NCI-H2227 treated with DMSO at 0.1 percent for 48 hours (cell line): ENCODE measurements around the gene LPGAT1.
"Not testable (repeated sequence)": the region's sequence is repeated elsewhere in the genome, so short reads cannot be mapped to it uniquely, and the experiment has no call there.

Experiments
- DNase-seq: peaks from one replicate; lab custom pipeline; 2025; lab: John Stamatoyannopoulos, UW

The LPGAT1 gene

DNA sequence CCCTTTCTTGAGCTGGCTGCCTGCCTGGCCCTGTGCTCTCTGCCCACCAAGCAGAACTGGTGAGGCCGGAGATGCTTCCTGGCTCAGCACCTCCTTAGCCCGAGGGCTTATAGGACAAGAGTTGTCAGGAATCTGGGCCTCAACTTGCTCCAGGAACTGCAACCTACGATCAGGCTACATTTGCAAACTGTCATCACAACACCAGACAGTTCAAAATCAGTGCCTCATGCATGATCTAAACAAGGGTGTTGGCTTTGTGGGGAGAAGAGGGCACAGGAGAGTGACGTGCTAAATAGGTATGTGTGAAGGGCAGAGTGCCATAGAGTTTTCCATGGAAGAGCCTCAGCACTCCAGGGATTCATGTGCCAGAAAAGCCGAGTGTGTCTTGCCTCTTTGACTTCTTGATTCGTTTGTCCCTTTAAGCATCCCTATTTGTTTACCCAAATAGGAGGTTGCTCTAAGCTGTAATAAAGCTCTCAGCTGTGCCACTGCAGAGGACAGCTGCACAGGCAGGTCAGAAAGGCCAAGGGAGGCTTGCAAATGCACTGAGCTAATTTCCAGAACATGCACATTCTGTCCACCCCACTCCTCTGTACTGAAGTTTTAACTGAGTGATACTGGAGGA is 125.0 kb downstream of the LPGAT1 start:
- no peak for DNase-seq

- DNase-seq, result no peak
Observed at GRCh38 chr1:211704543-211704942, 126.0 kb downstream of the LPGAT1 start.

DNA sequence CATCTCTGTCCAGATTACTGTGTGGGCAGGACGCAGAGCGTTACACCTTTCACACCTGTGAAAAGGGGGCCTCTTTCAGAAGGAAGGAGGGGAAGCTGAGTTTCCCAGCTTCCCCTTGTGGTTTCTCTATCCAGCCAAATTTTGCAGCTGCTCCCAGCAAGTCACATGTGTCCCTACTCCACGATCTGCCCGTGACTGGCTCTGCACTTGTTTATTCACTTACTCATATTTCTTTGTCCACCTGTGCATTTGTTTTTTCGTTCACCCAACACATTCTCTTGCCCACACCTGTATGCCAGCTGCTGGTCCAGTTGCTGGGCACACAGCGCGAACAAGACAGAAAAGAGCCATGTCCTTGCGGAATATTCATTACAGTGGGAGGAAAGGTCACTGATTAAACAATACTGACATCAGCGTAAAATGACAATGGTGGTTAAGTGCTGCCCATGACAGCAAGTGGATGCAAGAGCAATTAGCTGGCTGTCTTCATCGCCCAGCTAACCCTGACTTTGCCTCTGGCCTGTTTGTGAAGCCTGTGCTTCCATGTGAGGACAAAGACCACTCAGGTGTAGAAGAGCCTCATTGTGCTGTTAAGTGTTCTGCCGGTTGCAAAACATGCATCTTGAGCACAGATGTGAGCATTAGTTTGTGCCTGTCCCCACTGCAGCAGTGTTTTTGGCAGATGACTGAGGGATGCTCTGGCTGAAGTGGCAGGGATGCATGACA is 126.6 kb downstream of the LPGAT1 start:
- DNase-seq, result no peak

DNA sequence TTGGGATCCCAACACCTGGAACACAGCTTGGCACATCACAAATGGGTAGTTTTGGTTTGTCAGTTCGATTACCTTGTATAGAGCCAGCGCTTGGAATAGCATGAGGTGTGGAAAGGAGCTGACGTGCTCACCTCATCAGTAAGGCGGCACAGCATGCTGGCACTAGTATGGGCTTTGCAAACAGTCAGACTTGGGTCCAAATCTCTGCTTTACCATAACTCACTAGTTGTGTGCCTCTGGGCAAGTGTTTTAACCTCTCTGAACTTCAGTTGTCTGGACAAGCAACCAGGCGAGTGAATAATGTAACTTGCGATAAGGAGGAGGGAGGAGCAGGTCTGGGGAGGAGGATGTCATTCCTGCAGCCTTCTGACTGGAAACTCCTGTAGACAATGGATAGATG is 128.8 kb downstream of the LPGAT1 start:
- DNase-seq, result no peak

DNA sequence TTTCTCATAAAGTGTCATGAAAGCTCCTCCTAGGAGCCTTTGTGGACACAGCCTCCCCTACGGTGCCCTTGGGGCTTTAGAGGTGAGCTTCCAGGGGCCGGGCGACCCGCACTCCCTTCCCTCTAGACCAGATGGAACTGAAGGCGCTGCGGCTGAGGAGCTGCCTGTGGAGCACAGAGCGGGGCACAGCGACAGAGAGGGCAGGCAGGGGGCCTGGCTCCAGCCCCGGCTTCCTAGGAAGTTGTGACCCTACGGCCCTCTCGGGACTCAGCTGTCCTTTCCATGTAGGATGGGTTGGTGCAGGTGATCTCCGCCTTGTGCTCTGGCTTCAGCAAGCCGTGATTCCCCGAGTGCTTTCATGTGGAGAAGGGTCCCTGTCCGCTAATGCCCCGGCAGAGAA is 131.5 kb downstream of the LPGAT1 start:
- DNase-seq, result no peak

- DNase-seq, result no peak
Observed at GRCh38 chr1:211698161-211699026, 132.2 kb downstream of the LPGAT1 start.

DNA sequence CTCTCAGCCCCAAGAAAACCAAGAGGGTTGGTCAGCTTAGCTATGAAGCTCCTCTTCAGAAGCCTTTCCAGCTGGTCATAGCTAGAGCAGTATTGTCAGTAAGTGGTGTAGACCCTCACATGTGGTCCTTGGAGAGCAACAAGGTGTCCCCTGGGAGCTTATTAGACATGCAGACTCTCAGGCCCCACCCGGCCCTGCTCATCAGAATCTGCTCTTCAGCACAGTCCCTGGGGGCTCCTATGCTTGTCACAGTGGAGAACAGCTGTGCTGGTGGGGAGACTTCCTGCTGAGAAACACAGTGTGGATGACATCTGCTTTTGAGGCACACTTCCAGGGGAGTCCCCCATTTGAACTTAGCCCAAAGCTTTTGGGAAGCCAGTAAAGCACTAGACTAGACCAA is 133.2 kb downstream of the LPGAT1 start:
- DNase-seq, result no peak

- no peak for DNase-seq
Observed at GRCh38 chr1:211695135-211695816, 135.3 kb downstream of the LPGAT1 start.

DNA sequence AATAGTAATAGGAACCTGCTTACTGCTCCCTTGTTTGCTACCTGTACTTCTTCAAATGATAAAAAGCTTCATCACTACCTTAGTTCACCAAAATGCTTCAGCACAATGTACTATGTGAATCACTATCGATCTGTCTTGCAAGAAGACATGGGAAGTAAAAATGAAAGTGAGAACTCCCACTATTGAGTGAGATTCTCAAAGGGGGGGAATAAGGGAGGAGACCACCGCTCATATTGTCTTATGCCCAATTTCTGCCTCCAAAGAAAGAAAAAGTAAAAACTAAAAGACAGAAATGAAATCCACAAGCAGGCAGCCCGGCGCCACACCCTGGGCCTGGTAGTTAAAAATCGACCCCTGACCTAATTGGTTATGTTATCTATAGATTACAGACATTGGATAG is 136.7 kb downstream of the LPGAT1 start:
- DNase-seq, result not testable (repeated sequence)
